ENCODE data around the gene TEX51.

- TF ChIP-seq CTCF (IDR thresholded peaks at IDR 0.05; ENCODE audit: insufficient read depth, low read length, poor library complexity, severe bottlenecking) (no peak), EZH2phosphoT487 (conservative IDR thresholded peaks at IDR 0.05; ENCODE audit: low read length) (no peak)
Observed at GRCh38 chr2:126856403-126856802, 42.3 kb upstream of the TEX51 start.

Measured in SU-DHL-6 (cell line).